Measurements from ENCODE around the gene CPTP.

The CPTP gene

DNA sequence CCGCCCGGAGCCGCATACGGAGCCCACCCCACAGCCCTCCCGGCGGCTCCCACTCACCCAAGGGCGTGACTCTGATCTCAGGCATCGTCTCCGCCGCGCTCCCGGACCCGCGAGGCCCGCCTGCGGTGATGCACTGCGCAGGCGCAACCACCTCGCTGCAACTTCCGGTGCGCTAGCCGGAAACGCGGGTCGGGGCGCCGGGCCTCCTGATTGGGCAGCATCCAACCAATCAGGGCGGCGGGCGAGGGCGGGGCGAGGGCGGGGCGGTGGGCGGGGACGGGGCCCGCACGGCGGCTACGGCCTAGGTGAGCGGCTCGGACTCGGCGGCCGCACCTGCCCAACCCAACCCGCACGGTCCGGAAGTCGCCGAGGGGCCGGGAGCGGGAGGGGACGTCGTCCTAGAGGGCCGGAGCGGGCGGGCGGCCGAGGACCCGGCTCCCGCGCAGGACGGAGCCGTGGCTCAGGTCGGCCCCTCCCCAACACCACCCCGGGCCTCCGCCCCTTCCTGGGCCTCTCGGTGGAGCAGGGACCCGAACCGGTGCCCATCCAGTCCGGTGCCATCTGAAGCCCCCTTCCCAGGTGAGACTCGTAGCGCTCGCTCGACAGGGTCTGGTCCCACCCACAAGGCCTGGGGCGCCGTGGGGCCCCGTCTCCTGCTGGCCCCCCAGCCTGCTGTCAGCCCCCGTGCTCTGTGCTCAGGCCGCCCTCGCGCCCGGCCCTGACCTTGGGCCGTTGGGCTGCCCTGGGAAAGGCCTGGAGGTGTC lies at the start of gene CPTP, which contains the start of gene INTS11:
CPTP (plus strand) TSS at position 279 of the 764 bp plus-strand sequence. CDS start 2,109 bp downstream, outside the sequence.
INTS11 (minus strand) TSS at position 137 of the 764 bp plus-strand sequence; CDS start at position 85, 52 bp downstream.
- TF ChIP-seq TAF1 (IDR thresholded peaks at IDR 0.05; ENCODE audit: low read depth) (peak; percentile 78; the same call in 1 of the 2 replicates), FOXM1 (IDR thresholded peaks at IDR 0.05; ENCODE audit: borderline replicate concordance, low read depth) (no peak), ZBTB7A (IDR thresholded peaks at IDR 0.05; ENCODE audit: low read depth) (peak; percentile 30), TCF12 (IDR thresholded peaks at IDR 0.05; ENCODE audit: low read depth) (peak; percentile 9; the same call in 1 of the 2 replicates), YY1 (IDR thresholded peaks at IDR 0.05; ENCODE audit: low read depth) (no peak), EP300 (IDR thresholded peaks at IDR 0.05; ENCODE audit: borderline replicate concordance) (no peak), CREB1 (IDR thresholded peaks at IDR 0.05; ENCODE audit: low read depth) (peak; percentile 28; the same call in 1 of the 2 replicates)
- TF ChIP-seq, protein P1, sequence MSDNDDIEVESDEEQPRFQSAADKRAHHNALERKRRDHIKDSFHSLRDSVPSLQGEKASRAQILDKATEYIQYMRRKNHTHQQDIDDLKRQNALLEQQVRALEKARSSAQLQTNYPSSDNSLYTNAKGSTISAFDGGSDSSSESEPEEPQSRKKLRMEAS (IDR thresholded peaks at IDR 0.05): peak; percentile 66
- TF ChIP-seq, protein P2, sequence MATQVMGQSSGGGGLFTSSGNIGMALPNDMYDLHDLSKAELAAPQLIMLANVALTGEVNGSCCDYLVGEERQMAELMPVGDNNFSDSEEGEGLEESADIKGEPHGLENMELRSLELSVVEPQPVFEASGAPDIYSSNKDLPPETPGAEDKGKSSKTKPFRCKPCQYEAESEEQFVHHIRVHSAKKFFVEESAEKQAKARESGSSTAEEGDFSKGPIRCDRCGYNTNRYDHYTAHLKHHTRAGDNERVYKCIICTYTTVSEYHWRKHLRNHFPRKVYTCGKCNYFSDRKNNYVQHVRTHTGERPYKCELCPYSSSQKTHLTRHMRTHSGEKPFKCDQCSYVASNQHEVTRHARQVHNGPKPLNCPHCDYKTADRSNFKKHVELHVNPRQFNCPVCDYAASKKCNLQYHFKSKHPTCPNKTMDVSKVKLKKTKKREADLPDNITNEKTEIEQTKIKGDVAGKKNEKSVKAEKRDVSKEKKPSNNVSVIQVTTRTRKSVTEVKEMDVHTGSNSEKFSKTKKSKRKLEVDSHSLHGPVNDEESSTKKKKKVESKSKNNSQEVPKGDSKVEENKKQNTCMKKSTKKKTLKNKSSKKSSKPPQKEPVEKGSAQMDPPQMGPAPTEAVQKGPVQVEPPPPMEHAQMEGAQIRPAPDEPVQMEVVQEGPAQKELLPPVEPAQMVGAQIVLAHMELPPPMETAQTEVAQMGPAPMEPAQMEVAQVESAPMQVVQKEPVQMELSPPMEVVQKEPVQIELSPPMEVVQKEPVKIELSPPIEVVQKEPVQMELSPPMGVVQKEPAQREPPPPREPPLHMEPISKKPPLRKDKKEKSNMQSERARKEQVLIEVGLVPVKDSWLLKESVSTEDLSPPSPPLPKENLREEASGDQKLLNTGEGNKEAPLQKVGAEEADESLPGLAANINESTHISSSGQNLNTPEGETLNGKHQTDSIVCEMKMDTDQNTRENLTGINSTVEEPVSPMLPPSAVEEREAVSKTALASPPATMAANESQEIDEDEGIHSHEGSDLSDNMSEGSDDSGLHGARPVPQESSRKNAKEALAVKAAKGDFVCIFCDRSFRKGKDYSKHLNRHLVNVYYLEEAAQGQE (IDR thresholded peaks at IDR 0.05; ENCODE audit: low read depth): no peak

DNA sequence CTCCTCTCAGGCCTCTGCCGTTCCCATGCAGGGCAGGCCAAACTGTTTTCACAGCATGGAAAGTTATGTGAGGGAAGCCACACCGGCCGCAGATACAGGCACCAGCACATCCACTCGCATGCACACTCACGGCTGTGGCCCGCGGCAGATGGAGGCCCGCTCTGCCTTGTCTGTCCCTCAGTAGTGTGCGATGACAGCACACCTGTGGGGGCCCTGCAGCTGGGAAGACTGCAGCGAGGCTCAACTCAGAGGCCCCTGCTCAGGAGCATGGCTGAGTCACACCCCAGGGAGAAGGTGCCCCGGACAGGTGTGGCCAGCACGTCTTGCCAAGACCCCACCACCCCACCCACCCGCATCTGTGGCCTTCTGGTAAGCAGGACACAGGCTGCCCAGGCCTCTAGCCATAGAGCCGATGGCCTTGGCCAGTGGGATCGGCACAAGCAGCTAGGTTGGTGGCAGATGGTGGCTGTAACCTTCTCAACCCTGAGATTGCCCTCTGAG lies 49.6 kb upstream of the CPTP start:
- TF ChIP-seq TAF1 (IDR thresholded peaks at IDR 0.05; ENCODE audit: low read depth) (no peak), TCF12 (IDR thresholded peaks at IDR 0.05; ENCODE audit: low read depth) (no peak), CEBPB (IDR thresholded peaks at IDR 0.05) (no peak), TEAD4 (IDR thresholded peaks at IDR 0.05) (no peak), FOXM1 (IDR thresholded peaks at IDR 0.05; ENCODE audit: borderline replicate concordance, low read depth) (no peak), EGR1 (IDR thresholded peaks at IDR 0.05) (no peak), ZBTB7A (IDR thresholded peaks at IDR 0.05; ENCODE audit: low read depth) (no peak), EP300 (IDR thresholded peaks at IDR 0.05; ENCODE audit: borderline replicate concordance) (no peak), YY1 (IDR thresholded peaks at IDR 0.05; ENCODE audit: low read depth) (no peak), NFIC (IDR thresholded peaks at IDR 0.05) (no peak), RAD21 (IDR thresholded peaks at IDR 0.05; ENCODE audit: low read depth) (no peak)
- TF ChIP-seq, protein P2 (IDR thresholded peaks at IDR 0.05; ENCODE audit: low read depth): no peak
- TF ChIP-seq, protein P3, sequence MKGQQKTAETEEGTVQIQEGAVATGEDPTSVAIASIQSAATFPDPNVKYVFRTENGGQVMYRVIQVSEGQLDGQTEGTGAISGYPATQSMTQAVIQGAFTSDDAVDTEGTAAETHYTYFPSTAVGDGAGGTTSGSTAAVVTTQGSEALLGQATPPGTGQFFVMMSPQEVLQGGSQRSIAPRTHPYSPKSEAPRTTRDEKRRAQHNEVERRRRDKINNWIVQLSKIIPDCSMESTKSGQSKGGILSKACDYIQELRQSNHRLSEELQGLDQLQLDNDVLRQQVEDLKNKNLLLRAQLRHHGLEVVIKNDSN (IDR thresholded peaks at IDR 0.05): no peak
- TF ChIP-seq, protein P1 (IDR thresholded peaks at IDR 0.05): no peak

DNA sequence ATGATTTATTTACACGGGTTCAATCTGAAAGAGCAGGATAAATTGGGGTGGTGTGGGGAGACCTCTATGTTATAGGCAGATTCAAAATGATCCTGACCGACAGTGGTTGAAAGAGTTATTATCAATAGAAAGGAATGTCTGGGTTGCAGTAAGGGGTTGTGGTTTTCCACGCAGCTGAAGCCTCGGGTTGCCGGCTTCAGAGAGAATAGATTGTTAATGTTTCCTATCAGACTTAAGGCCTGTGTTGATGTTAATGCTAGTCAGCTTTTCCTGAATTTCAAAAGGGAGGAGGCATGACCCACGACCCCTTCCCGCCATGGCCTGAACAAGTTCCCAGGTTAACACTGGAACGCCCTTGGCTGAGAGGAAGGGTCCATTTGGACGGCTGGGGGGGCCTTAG lies 48.8 kb upstream of the CPTP start:
- no peak for TF ChIP-seq TCF12 (IDR thresholded peaks at IDR 0.05; ENCODE audit: low read depth)
- no peak for TF ChIP-seq FOXM1 (IDR thresholded peaks at IDR 0.05; ENCODE audit: borderline replicate concordance, low read depth)
- TF ChIP-seq TEAD4 (IDR thresholded peaks at IDR 0.05): no peak
- TF ChIP-seq, protein P3 (IDR thresholded peaks at IDR 0.05): no peak
- TF ChIP-seq, protein P1 (IDR thresholded peaks at IDR 0.05): no peak
- no peak for TF ChIP-seq CEBPB (IDR thresholded peaks at IDR 0.05)
- TF ChIP-seq CREB1 (IDR thresholded peaks at IDR 0.05; ENCODE audit: low read depth): no peak
- TF ChIP-seq TAF1 (IDR thresholded peaks at IDR 0.05; ENCODE audit: low read depth): no peak
- TF ChIP-seq, protein P2 (IDR thresholded peaks at IDR 0.05; ENCODE audit: low read depth): no peak
- no peak for TF ChIP-seq ZBTB7A (IDR thresholded peaks at IDR 0.05; ENCODE audit: low read depth)
- TF ChIP-seq NFIC (IDR thresholded peaks at IDR 0.05): no peak
- no peak for TF ChIP-seq YY1 (IDR thresholded peaks at IDR 0.05; ENCODE audit: low read depth)
- no peak for TF ChIP-seq EGR1 (IDR thresholded peaks at IDR 0.05)
- TF ChIP-seq RAD21 (IDR thresholded peaks at IDR 0.05; ENCODE audit: low read depth): no peak
- TF ChIP-seq EP300 (IDR thresholded peaks at IDR 0.05; ENCODE audit: borderline replicate concordance): no peak

All from Ishikawa (cell line).